ENCODE data around the gene ATP7A. TPM values are rescaled to one million over a fixed set of nuclear protein-coding genes. Genes with fewer than 3 reads are reported as not detected.

ATP7A gene
- total and polyA plus RNA-seq, 9 of the 15 experiments (the other 6 are each of a cell fraction or from before 2014, with no cell fraction given), result 7.8 to 22.7 (median 11.6) TPM

DNA sequence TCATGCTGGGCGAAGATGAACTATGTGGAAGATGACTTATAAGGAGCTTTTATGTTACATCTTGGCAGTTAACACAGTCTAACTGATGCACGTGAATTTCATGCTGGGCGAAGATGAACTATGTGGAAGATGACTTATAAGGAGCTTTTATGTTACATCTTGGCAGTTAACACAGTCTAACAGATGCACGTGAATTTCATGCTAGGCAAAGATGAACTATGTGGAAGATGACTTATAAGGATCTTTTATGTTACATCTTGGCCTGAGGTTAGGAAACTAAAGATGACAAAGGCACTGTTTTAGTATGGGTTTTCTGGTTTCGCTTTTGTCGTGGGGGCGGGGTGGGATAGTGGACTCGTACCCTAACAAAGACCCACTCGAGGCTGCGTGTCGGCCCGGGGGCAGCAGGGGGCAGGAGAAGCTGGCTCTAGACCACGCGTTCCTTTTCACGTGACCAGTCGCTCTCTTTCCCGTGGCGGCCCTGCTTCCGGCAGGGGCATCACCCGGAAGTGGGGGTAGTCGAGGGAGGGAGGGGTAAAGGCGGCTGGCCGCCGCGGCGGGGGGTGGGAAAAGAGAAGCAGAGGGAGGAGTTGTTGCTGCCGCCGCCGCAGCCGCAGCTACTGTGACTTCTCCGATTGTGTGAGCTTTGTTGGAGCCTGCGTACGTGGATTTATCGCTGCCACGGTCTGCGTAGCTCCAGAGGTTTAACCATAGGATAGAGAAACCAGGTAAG lies at the start of gene ATP7A (continued):
- TF ChIP-seq XRCC5 (IDR thresholded peaks at IDR 0.05; ENCODE audit: low read depth, low read length), result 0 out of 2 replicates have a peak, but pooled peaks have one; percentile 33
- no peak for TF ChIP-seq SREBF1 (IDR thresholded peaks at IDR 0.05; ENCODE audit: borderline replicate concordance, low read depth, low read length)
- TF ChIP-seq, protein P1, sequence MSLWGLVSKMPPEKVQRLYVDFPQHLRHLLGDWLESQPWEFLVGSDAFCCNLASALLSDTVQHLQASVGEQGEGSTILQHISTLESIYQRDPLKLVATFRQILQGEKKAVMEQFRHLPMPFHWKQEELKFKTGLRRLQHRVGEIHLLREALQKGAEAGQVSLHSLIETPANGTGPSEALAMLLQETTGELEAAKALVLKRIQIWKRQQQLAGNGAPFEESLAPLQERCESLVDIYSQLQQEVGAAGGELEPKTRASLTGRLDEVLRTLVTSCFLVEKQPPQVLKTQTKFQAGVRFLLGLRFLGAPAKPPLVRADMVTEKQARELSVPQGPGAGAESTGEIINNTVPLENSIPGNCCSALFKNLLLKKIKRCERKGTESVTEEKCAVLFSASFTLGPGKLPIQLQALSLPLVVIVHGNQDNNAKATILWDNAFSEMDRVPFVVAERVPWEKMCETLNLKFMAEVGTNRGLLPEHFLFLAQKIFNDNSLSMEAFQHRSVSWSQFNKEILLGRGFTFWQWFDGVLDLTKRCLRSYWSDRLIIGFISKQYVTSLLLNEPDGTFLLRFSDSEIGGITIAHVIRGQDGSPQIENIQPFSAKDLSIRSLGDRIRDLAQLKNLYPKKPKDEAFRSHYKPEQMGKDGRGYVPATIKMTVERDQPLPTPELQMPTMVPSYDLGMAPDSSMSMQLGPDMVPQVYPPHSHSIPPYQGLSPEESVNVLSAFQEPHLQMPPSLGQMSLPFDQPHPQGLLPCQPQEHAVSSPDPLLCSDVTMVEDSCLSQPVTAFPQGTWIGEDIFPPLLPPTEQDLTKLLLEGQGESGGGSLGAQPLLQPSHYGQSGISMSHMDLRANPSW (CRISPR knock-in tag; IDR thresholded peaks at IDR 0.05), result no peak
- TF ChIP-seq POLR2A (conservative IDR thresholded peaks at IDR 0.05), result 0 out of 2 replicates have a peak, but pooled peaks have one; percentile 48
- no peak for TF ChIP-seq HNRNPK (IDR thresholded peaks at IDR 0.05; ENCODE audit: low read depth, low read length, poor library complexity, severe bottlenecking)
- TF ChIP-seq JUN (IDR thresholded peaks at IDR 0.05; ENCODE audit: borderline replicate concordance, low read depth, low read length), result peak; percentile 29; the same call in 1 of the 2 replicates
- TF ChIP-seq JUN (CRISPR knock-in tag; IDR thresholded peaks at IDR 0.05; ENCODE audit: borderline replicate concordance), result no peak
- TF ChIP-seq HDAC3 (IDR thresholded peaks at IDR 0.05; ENCODE audit: borderline replicate concordance, partially characterized antibody), result peak; percentile 67
- no peak for TF ChIP-seq ZNF780A (CRISPR knock-in tag; IDR thresholded peaks at IDR 0.05)
- TF ChIP-seq TSC22D4 (tag; IDR thresholded peaks at IDR 0.05), result no peak
- peak; percentile 93 for TF ChIP-seq SMAD4 (CRISPR knock-in tag; conservative IDR thresholded peaks at IDR 0.05)
- TF ChIP-seq SMAD2 (IDR thresholded peaks at IDR 0.05; ENCODE audit: low read depth, low read length), result no peak
- no peak for TF ChIP-seq NFIX (CRISPR knock-in tag; IDR thresholded peaks at IDR 0.05; ENCODE audit: low read depth)
- TF ChIP-seq MCM3 (IDR thresholded peaks at IDR 0.05), result no peak
- no peak for TF ChIP-seq ZNF347 (CRISPR knock-in tag; IDR thresholded peaks at IDR 0.05; ENCODE audit: low read depth)
- peak; percentile 66 to 84; a peak in 3 of 4 replicates for TF ChIP-seq ETV6 (IDR thresholded peaks at IDR 0.05; ENCODE audit: borderline replicate concordance in 1 of 2, low read depth in 2 of 2, low read length in 1 of 2)
- no peak for TF ChIP-seq ETV6 (CRISPR knock-in tag; IDR thresholded peaks at IDR 0.05; ENCODE audit: borderline replicate concordance)
- TF ChIP-seq NRF1 (conservative IDR thresholded peaks at IDR 0.05 in 1 of 2, IDR thresholded peaks at IDR 0.05 in 1 of 2), result peak; percentile 55 to 56
- TF ChIP-seq, protein P2, sequence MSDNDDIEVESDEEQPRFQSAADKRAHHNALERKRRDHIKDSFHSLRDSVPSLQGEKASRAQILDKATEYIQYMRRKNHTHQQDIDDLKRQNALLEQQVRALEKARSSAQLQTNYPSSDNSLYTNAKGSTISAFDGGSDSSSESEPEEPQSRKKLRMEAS (CRISPR knock-in tag; IDR thresholded peaks at IDR 0.05), result peak; percentile 80
- TF ChIP-seq ZNF707 (CRISPR knock-in tag; conservative IDR thresholded peaks at IDR 0.05), result no peak
- TF ChIP-seq XRCC4 (IDR thresholded peaks at IDR 0.05; ENCODE audit: extremely low read depth, insufficient read depth, insufficient read length), result no peak
- TF ChIP-seq, protein P3, sequence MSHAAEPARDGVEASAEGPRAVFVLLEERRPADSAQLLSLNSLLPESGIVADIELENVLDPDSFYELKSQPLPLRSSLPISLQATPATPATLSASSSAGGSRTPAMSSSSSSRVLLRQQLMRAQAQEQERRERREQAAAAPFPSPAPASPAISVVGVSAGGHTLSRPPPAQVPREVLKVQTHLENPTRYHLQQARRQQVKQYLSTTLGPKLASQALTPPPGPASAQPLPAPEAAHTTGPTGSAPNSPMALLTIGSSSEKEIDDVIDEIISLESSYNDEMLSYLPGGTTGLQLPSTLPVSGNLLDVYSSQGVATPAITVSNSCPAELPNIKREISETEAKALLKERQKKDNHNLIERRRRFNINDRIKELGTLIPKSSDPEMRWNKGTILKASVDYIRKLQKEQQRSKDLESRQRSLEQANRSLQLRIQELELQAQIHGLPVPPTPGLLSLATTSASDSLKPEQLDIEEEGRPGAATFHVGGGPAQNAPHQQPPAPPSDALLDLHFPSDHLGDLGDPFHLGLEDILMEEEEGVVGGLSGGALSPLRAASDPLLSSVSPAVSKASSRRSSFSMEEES (CRISPR knock-in tag; IDR thresholded peaks at IDR 0.05), result peak; percentile 50; the same call in 1 of the 2 replicates
- no peak for TF ChIP-seq CCNT2 (IDR thresholded peaks at IDR 0.05; ENCODE audit: borderline replicate concordance, extremely low read depth, insufficient read length, low read depth, low read length)
- no peak for TF ChIP-seq RFX5 (IDR thresholded peaks at IDR 0.05; ENCODE audit: low read depth, low read length)

All from K562 (cell line).